ENCODE results near the gene RAB1B. TPM values are rescaled to one million over a fixed set of nuclear protein-coding genes. Genes with fewer than 3 reads are reported as not detected.

Gene RAB1B
- total and polyA plus RNA-seq, 2 experiments from 2014 or later: 86.7 to 146 TPM

DNA sequence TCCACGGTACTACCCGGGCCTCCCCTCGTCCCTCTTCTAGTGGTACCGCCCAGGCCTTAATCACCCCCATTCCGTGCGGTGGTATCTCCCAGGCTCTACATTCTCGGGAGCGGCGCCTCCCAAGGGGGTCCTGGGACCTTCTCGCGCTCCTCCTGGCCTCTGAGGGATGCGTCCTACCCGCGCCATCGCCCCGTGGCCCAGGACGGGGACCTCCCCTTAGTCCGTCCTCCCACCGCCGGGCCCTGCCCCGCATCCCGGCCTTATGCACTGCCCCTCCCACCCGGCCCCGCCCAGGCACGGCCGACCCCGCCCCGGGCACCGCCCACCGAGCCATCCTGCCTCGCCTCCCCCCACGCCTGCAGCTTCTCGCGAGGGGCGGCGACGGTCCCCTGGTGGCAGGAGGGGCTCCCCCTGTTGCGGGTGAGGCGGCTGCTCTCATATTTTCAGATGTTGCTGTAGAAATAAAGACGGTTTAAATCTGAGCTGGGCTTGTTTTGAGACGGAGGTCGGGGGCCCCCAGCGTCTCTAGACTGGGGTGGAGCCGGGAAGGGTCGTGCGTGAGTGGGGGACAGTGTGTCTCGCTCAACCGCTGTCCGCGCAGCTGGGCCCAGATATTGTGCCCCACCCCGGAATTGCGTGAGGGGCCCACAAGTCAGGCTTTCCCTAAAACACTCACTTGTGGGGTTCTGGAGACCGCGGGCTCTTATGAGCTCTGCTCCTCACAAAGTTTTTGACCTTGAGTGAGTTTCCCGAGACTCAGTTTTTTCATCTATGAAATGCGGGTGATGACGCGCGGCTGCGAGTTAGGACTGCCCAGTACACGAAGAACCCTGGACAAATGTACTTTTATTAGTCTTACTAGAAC lies 828 bp upstream of the RAB1B start:
- Histone ChIP-seq H3K4me1 (ENCODE audit: insufficient read depth) (0 out of 2 replicates have a peak, but pooled peaks cover 7% of the 10 kb centered on the region), H3K4me2 (ENCODE audit: unreplicated experiment) (peak overlapping the region; percentile 96), H3K27me3 (replicated peaks; ENCODE audit: insufficient read depth) (no peaks in the 10 kb centered on the region), H4K20me1 (ENCODE audit: insufficient read depth) (0 out of 2 replicates have a peak, but pooled peaks cover 7% of the 10 kb centered on the region), H3K36me3 (ENCODE audit: low read depth) (no peaks in the 10 kb centered on the region; the same call in 1 of the 2 replicates), H2AFZ (peak overlapping the region; percentile 74), H3K79me2 (ENCODE audit: insufficient read depth) (peaks cover 39% of the 10 kb centered on the region), H3F3A (ENCODE audit: insufficient read depth) (no peaks in the 10 kb centered on the region), H3K9me3 (ENCODE audit: low read depth) (no peaks in the 10 kb centered on the region), H3K27ac (peak overlapping the region; percentile 91), H3K4me3 (peak overlapping the region; percentile 96), H3K9ac (peak overlapping the region; percentile 89), H3K9me2 (ENCODE audit: insufficient read depth) (no peaks in the 10 kb centered on the region)
- WGBS, 2 experiments (ENCODE audit: low coverage in 1 of 2, low lambda C conversion rate in 2 of 2, missing lambda C conversion rate in 2 of 2): 1% methylated on average over 39 to 61 of the region's 61 CpGs
- TF ChIP-seq EZH2phosphoT487 (IDR thresholded peaks at IDR 0.05; ENCODE audit: insufficient read depth, low read depth) (no peak), EZH2 (IDR thresholded peaks at IDR 0.05; ENCODE audit: insufficient read depth, poor library complexity, severe bottlenecking) (no peak)
- in situ Hi-C loops (cut with MboI): no loop called here
- peak; percentile 90 for DNase-seq

DNA sequence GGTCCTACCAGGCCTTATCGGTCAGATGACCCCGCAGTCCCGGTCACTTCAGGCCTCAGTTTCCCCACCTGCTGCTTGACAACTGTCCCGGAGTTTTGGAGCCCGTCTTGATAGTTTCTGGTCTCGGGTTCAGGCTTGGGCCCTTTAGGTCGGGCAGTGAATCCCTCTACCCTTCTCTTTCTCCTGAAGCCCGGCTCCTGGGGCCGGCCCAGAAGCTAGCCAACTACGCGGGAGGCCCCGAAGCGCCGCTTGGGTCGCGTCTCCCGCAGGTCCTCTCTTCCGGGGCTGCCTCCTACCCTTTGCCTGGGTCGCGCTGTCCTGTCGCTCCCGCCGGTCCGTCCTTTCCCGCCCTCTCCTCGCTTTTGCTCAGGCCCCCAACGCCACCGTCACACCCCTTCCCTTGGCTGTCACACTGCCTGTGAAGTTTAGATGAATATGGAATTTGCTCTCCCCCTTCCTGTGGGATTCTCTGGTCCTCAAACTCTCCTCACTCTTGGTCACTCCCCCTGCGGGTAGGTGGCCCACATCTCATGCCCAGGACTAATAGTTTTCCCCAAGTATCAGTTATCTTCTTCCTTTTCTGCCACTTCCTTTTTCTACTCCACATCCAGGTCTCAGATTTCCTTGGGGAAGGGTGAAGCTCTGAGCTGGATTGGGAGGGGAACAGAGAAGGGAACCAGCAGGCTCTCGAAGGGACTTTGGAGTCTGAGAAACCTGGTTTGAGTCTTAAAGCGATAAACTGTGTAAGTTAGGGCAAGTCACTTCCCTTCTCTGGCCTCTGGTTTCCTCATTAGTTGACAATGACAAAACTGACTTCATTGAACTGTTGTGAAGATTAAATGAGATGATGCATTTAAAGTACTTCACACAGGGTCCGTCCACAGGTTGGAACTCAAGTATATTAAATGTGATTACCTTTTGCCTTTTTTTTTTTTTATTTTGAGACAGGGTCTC lies 790 bp downstream of the RAB1B start:
- no peaks in the 10 kb centered on the region for H3K9me3 ChIP-seq (ENCODE audit: low read depth)
- H4K20me1 ChIP-seq (ENCODE audit: insufficient read depth): 0 out of 2 replicates have a peak, but pooled peaks cover 7% of the 10 kb centered on the region
- H3K4me3 ChIP-seq: peak overlapping the region; percentile 96
- peak overlapping the region; percentile 94 for H3K4me2 ChIP-seq (ENCODE audit: unreplicated experiment)
- H3K9ac ChIP-seq: peak overlapping the region; percentile 89
- in situ Hi-C loops (cut with MboI): no loop called here
- WGBS, 2 experiments (ENCODE audit: low coverage in 1 of 2, low lambda C conversion rate in 2 of 2, missing lambda C conversion rate in 2 of 2): 1 to 2% methylated on average over 32 of the region's 32 CpGs
- H3K79me2 ChIP-seq (ENCODE audit: insufficient read depth): peaks cover 44% of the 10 kb centered on the region
- H2AFZ ChIP-seq: no peak overlapping the region; the same call in 1 of the 2 replicates
- H3K4me1 ChIP-seq (ENCODE audit: insufficient read depth): 0 out of 2 replicates have a peak, but pooled peaks cover 7% of the 10 kb centered on the region
- no peaks in the 10 kb centered on the region for H3K27me3 ChIP-seq (replicated peaks; ENCODE audit: insufficient read depth)
- no peaks in the 10 kb centered on the region for H3F3A ChIP-seq (ENCODE audit: insufficient read depth)
- H3K36me3 ChIP-seq (ENCODE audit: low read depth): peaks cover 10% of the 10 kb centered on the region; the same call in 1 of the 2 replicates
- peak overlapping the region; percentile 91 for H3K27ac ChIP-seq
- TF ChIP-seq EZH2 (IDR thresholded peaks at IDR 0.05; ENCODE audit: insufficient read depth, poor library complexity, severe bottlenecking) (no peak), EZH2phosphoT487 (IDR thresholded peaks at IDR 0.05; ENCODE audit: insufficient read depth, low read depth) (no peak)
- peak; percentile 62 for DNase-seq
- no peaks in the 10 kb centered on the region for H3K9me2 ChIP-seq (ENCODE audit: insufficient read depth)

DNA sequence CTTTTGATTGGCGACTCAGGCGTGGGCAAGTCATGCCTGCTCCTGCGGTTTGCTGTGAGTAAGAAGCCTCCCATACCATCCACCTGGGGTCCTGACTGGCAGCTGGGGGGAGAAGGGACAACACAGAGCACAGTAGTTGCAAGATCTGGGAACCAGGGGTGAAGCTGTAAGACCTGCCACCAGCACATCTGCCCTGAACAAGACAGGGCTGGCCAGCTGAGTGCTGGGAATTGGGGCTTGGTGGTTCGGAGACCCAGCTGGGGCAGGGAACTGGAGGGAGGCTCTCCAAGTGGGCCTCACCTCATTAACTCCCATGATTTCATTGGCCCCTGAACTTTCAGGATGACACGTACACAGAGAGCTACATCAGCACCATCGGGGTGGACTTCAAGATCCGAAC lies 3.4 kb downstream of the RAB1B start:
- H3K9ac ChIP-seq: no peak overlapping the region
- H3F3A ChIP-seq (ENCODE audit: insufficient read depth): no peaks in the 10 kb centered on the region
- H3K27ac ChIP-seq: no peak overlapping the region
- peaks cover 44% of the 10 kb centered on the region for H3K79me2 ChIP-seq (ENCODE audit: insufficient read depth)
- 0 out of 2 replicates have a peak, but pooled peaks cover 7% of the 10 kb centered on the region for H4K20me1 ChIP-seq (ENCODE audit: insufficient read depth)
- TF ChIP-seq EZH2phosphoT487 (IDR thresholded peaks at IDR 0.05; ENCODE audit: insufficient read depth, low read depth): no peak
- no peak for TF ChIP-seq EZH2 (IDR thresholded peaks at IDR 0.05; ENCODE audit: insufficient read depth, poor library complexity, severe bottlenecking)
- H3K9me2 ChIP-seq (ENCODE audit: insufficient read depth): no peaks in the 10 kb centered on the region
- H3K4me2 ChIP-seq (ENCODE audit: unreplicated experiment): no peak overlapping the region
- WGBS, 2 experiments (ENCODE audit: low coverage in 1 of 2, low lambda C conversion rate in 2 of 2, missing lambda C conversion rate in 2 of 2): 86% methylated on average over 7 of the region's 7 CpGs
- no peaks in the 10 kb centered on the region for H3K27me3 ChIP-seq (replicated peaks; ENCODE audit: insufficient read depth)
- in situ Hi-C loops (cut with MboI): no loop called here
- no peaks in the 10 kb centered on the region for H3K9me3 ChIP-seq (ENCODE audit: low read depth)
- H3K4me1 ChIP-seq (ENCODE audit: insufficient read depth): 0 out of 2 replicates have a peak, but pooled peaks cover 7% of the 10 kb centered on the region
- H3K4me3 ChIP-seq: no peak overlapping the region
- H2AFZ ChIP-seq: no peak overlapping the region
- no peak for DNase-seq
- peaks cover 10% of the 10 kb centered on the region; the same call in 1 of the 2 replicates for H3K36me3 ChIP-seq (ENCODE audit: low read depth)

DNA sequence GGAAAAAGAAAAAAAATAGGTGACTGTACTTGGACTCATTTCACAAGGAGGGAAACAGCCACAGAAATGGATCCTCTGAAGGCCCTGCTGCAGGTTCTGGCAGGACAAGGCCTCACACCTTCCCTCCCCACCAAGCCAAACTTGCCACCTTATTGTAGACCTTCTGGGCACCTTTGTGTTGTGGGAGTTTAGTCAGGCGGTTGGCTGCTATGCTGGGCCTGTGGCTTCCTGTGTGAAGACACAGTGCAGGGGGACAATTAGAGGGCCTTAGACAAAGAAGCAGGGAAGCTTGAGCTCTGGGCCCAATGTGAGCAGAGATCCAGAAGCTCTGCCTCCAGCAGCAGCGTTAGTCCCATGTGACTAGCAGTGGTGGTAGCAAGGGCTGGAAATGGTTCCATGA lies 4.2 kb downstream of the RAB1B start:
- no peaks in the 10 kb centered on the region for H3K9me2 ChIP-seq (ENCODE audit: insufficient read depth)
- no peak overlapping the region for H2AFZ ChIP-seq
- no peak overlapping the region for H3K27ac ChIP-seq
- no peak for TF ChIP-seq EZH2 (IDR thresholded peaks at IDR 0.05; ENCODE audit: insufficient read depth, poor library complexity, severe bottlenecking)
- no peak for TF ChIP-seq EZH2phosphoT487 (IDR thresholded peaks at IDR 0.05; ENCODE audit: insufficient read depth, low read depth)
- H3K27me3 ChIP-seq (replicated peaks; ENCODE audit: insufficient read depth): no peaks in the 10 kb centered on the region
- H3F3A ChIP-seq (ENCODE audit: insufficient read depth): no peaks in the 10 kb centered on the region
- no peaks in the 10 kb centered on the region for H3K9me3 ChIP-seq (ENCODE audit: low read depth)
- H3K4me1 ChIP-seq (ENCODE audit: insufficient read depth): 0 out of 2 replicates have a peak, but pooled peaks cover 7% of the 10 kb centered on the region
- H3K4me3 ChIP-seq: no peak overlapping the region
- H3K9ac ChIP-seq: no peak overlapping the region
- in situ Hi-C loops (cut with MboI): no loop called here
- H3K4me2 ChIP-seq (ENCODE audit: unreplicated experiment): no peak overlapping the region
- 91 to 93% methylated on average over 2 of the region's 2 CpGs for WGBS, 2 experiments (ENCODE audit: low coverage in 1 of 2, low lambda C conversion rate in 2 of 2, missing lambda C conversion rate in 2 of 2)
- 0 out of 2 replicates have a peak, but pooled peaks cover 7% of the 10 kb centered on the region for H4K20me1 ChIP-seq (ENCODE audit: insufficient read depth)
- no peak for DNase-seq
- H3K79me2 ChIP-seq (ENCODE audit: insufficient read depth): peaks cover 44% of the 10 kb centered on the region
- peaks cover 10% of the 10 kb centered on the region; the same call in 1 of the 2 replicates for H3K36me3 ChIP-seq (ENCODE audit: low read depth)

Data from GM23248 (cell line).